IMR-90 (cell line): ENCODE measurements around the gene TESK2. TPM values are rescaled to one million over a fixed set of nuclear protein-coding genes. Genes with fewer than 3 reads are reported as not detected.

ENCODE experiments used
- ATAC-seq: fragments of 200-7000 bp; cut with Tn5 transposase; 2 replicates; pipeline ENCODE4 v1.9.1; 2020; ENCODE audit warnings: low read depth, mild to moderate bottlenecking, moderate library complexity
- BruUV-seq: library from RNA; stranded (reverse); fragments of 400-500 nt; replicated peaks from 2 replicates; lab custom pipeline; 2021; lab: Mats Ljungman, UMichigan
- CTCF ChIA-PET: fragments of 300-600 bp; formaldehyde crosslinking; extraction: SDS; loops from one replicate; lab custom pipeline; 2021; ENCODE audit warnings: antibody characterized with exemption; lab: Yijun Ruan, JAX
- POLR2A ChIA-PET: fragments of 300-600 bp; sonication (Branson Sonifier 250); formaldehyde crosslinking; loops from one replicate; lab custom pipeline; 2022; ENCODE audit warnings: antibody characterized with exemption; ENCODE audit not compliant: unreplicated experiment; lab: Charles Lee
- DNase-seq: peaks from one replicate; pipeline ENCODE4 v3.0.0; 2013
- H2AFZ ChIP-seq: replicated peaks from 2 replicates; pipeline ENCODE3; 2013; ENCODE audit warnings: low read length, mild to moderate bottlenecking; ENCODE audit not compliant: poor library complexity
- H2AK5ac ChIP-seq: 2 replicates; pipeline ENCODE4 v1.6.1; 2013; ENCODE audit warnings: low read depth, low read length, inconsistent platforms
- H2AK9ac ChIP-seq: replicated peaks from 2 replicates; pipeline ENCODE3; 2013; ENCODE audit warnings: mild to moderate bottlenecking, low read depth, low read length, moderate library complexity; ENCODE audit not compliant: poor library complexity
- H2BK120ac ChIP-seq: 2 replicates; pipeline ENCODE4 v1.6.1; 2013; ENCODE audit warnings: low read depth, low read length, inconsistent platforms
- H2BK15ac ChIP-seq: 3 replicates; pipeline ENCODE4 v1.6.1; 2013; ENCODE audit warnings: low read depth, low read length, inconsistent platforms
- H2BK20ac ChIP-seq: 2 replicates; pipeline ENCODE4 v1.6.1; 2013; ENCODE audit warnings: low read depth, mild to moderate bottlenecking, inconsistent platforms, low read length, moderate library complexity
- H2BK5ac ChIP-seq: 2 replicates; pipeline ENCODE4 v1.6.1; 2013; ENCODE audit warnings: mild to moderate bottlenecking, low read depth, low read length, inconsistent platforms; ENCODE audit not compliant: poor library complexity, severe bottlenecking
- H3K14ac ChIP-seq: replicated peaks from 2 replicates; pipeline ENCODE4 v1.6.1; 2013; ENCODE audit warnings: low read depth, low read length, inconsistent platforms
- H3K18ac ChIP-seq: 2 replicates; pipeline ENCODE4 v1.6.1; 2013; ENCODE audit warnings: low read depth, low read length, control low read depth
- H3K23ac ChIP-seq: 2 replicates; pipeline ENCODE4 v1.6.1; 2013; ENCODE audit warnings: low read depth, low read length, inconsistent platforms
- H3K27ac ChIP-seq: 2 replicates; pipeline ENCODE4 v1.5.1; 2013; ENCODE audit warnings: mild to moderate bottlenecking, control low read depth, low read length; ENCODE audit not compliant: insufficient read depth
- H3K27me3 ChIP-seq: 2 replicates; pipeline ENCODE4 v1.6.1; 2013; ENCODE audit warnings: low read length; ENCODE audit not compliant: control insufficient read depth, insufficient read depth
- H3K36me3 ChIP-seq: 2 replicates; pipeline ENCODE4 v1.6.1; 2013; ENCODE audit warnings: low read length, mixed read lengths; ENCODE audit not compliant: control insufficient read depth, insufficient read depth
- H3K4ac ChIP-seq: 2 replicates; pipeline ENCODE4 v1.6.1; 2013; ENCODE audit warnings: low read depth, low read length, inconsistent platforms
- H3K4me1 ChIP-seq: 2 replicates; pipeline ENCODE4 v1.6.1; 2013; ENCODE audit warnings: low read length, mixed read lengths; ENCODE audit not compliant: control insufficient read depth, insufficient read depth
- H3K4me2 ChIP-seq: 2 replicates; pipeline ENCODE4 v1.6.1; 2013; ENCODE audit warnings: low read depth, mild to moderate bottlenecking, control low read depth, low read length, moderate library complexity
- H3K4me3 ChIP-seq: 2 replicates; pipeline ENCODE4 v1.5.1; 2013; ENCODE audit warnings: low read depth, mild to moderate bottlenecking, control low read depth, low read length, moderate library complexity; ENCODE audit not compliant: insufficient read depth
- H3K56ac ChIP-seq: 2 replicates; pipeline ENCODE4 v1.6.1; 2013; ENCODE audit warnings: low read length, inconsistent platforms; ENCODE audit not compliant: insufficient read depth; ENCODE audit errors: extremely low read depth
- H3K79me1 ChIP-seq, 2 experiments: 2 replicates each; pipeline ENCODE4 v1.6.1; 2013; ENCODE audit warnings: low read length in 2 of 2, inconsistent platforms in 1 of 2, low read depth in 1 of 2
- H3K9ac ChIP-seq: 2 replicates; pipeline ENCODE4 v1.6.1; 2013; ENCODE audit warnings: low read depth, low read length, control low read depth
- H3K9me1 ChIP-seq: 2 replicates; pipeline ENCODE4 v1.6.1; 2013; ENCODE audit warnings: low read length, inconsistent platforms; ENCODE audit not compliant: insufficient read depth
- H3K9me3 ChIP-seq: 2 replicates; pipeline ENCODE4 v1.6.1; 2013; ENCODE audit warnings: low read length; ENCODE audit not compliant: control insufficient read depth, insufficient read depth
- H4K20me1 ChIP-seq: 2 replicates; pipeline ENCODE4 v1.6.1; 2013; ENCODE audit warnings: low read length, inconsistent platforms; ENCODE audit not compliant: insufficient read depth
- H4K5ac ChIP-seq: 2 replicates; pipeline ENCODE4 v1.6.1; 2013; ENCODE audit warnings: mild to moderate bottlenecking, low read depth, low read length, control low read depth
- H4K8ac ChIP-seq, 2 experiments: 2 replicates each; pipeline ENCODE4 v1.6.1; 2013; ENCODE audit warnings: low read depth in 2 of 2, low read length in 2 of 2, control low read depth in 1 of 2, inconsistent platforms in 1 of 2
- H4K91ac ChIP-seq: 2 replicates; pipeline ENCODE4 v1.6.1; 2013; ENCODE audit warnings: low read depth, low read length, inconsistent platforms; ENCODE audit not compliant: insufficient read depth
- BHLHE40 ChIP-seq: fragments of 150-350 bp; IDR thresholded peaks from 2 replicates; pipeline ENCODE4 v1.6.1; 2016; ENCODE audit warnings: mild to moderate bottlenecking, low read depth, low read length
- CEBPB ChIP-seq: IDR thresholded peaks from 2 replicates; pipeline ENCODE4 v1.6.1; 2012; ENCODE audit warnings: low read depth, low read length, improper control_type of control experiment
- CHD1 ChIP-seq: IDR thresholded peaks from 2 replicates; pipeline ENCODE4 v1.6.1; 2012; ENCODE audit warnings: low read depth, low read length, improper control_type of control experiment
- FOS ChIP-seq: fragments of 150-350 bp; IDR thresholded peaks from 2 replicates; pipeline ENCODE4 v1.6.1; 2016; ENCODE audit warnings: low read depth, low read length
- MAFK ChIP-seq: IDR thresholded peaks from 2 replicates; pipeline ENCODE4 v1.6.1; 2012; ENCODE audit warnings: low read depth, low read length, improper control_type of control experiment
- MAZ ChIP-seq: IDR thresholded peaks from 2 replicates; pipeline ENCODE4 v1.6.1; 2012; ENCODE audit warnings: low read depth, mild to moderate bottlenecking, low read length, improper control_type of control experiment, moderate library complexity, borderline replicate concordance
- MXI1 ChIP-seq: IDR thresholded peaks from 2 replicates; pipeline ENCODE4 v1.6.1; 2012; ENCODE audit warnings: low read depth, mild to moderate bottlenecking, low read length, moderate library complexity, borderline replicate concordance
- NFE2L2 ChIP-seq: fragments of 150-350 bp; IDR thresholded peaks from 2 replicates; pipeline ENCODE4 v1.6.1; 2016; ENCODE audit warnings: low read depth, mild to moderate bottlenecking, low read length
- POLR2A ChIP-seq: IDR thresholded peaks from 2 replicates; pipeline ENCODE4 v1.6.1; 2012; ENCODE audit warnings: mild to moderate bottlenecking, low read depth, low read length
- RAD21 ChIP-seq: IDR thresholded peaks from 2 replicates; pipeline ENCODE4 v1.6.1; 2012; ENCODE audit warnings: low read length, improper control_type of control experiment
- RCOR1 ChIP-seq: IDR thresholded peaks from 2 replicates; pipeline ENCODE4 v1.6.1; 2012; ENCODE audit warnings: mild to moderate bottlenecking, low read length, improper control_type of control experiment; ENCODE audit not compliant: insufficient replicate concordance
- RFX5 ChIP-seq: IDR thresholded peaks from 2 replicates; pipeline ENCODE4 v1.8.0; 2012; ENCODE audit warnings: low read depth, mild to moderate bottlenecking, low read length, moderate library complexity
- SMC3 ChIP-seq: fragments of 150-350 bp; IDR thresholded peaks from 2 replicates; pipeline ENCODE4 v1.6.1; 2016; ENCODE audit warnings: low read depth, mild to moderate bottlenecking, antibody characterized with exemption, low read length, moderate library complexity
- WGBS, 2 experiments: methylation state at CpG; one replicate each; pipeline versions ENCODE4 v1.1.5 to v1.1.7; 2013; ENCODE audit warnings: missing lambda C conversion rate in 2 of 2; ENCODE audit not compliant: insufficient read length in 1 of 2; ENCODE audit errors: extremely low coverage in 2 of 2; 5-methylcytosine and 5-hydroxymethylcytosine counted together
- dilution Hi-C: fragments of 300-500 bp; cut with HindIII; formaldehyde crosslinking; loops from one replicate; pipeline ENCODE4 v1.14.3; 2018; ENCODE audit warnings: low sequenced_read_pairs; ENCODE audit not compliant: unreplicated experiment
- in situ Hi-C: fragments of 300-500 bp; cut with MboI; formaldehyde crosslinking; loops from 3 replicates; pipeline ENCODE4 v1.14.3; 2019; ENCODE audit warnings: low sequenced_read_pairs, inconsistent platforms, mixed read lengths
- intact Hi-C: fragments of 100-400 bp; cut with micrococcal nuclease; formaldehyde crosslinking; loops from 2 replicates; pipeline ENCODE4 v1.10.0; 2022
- polyA plus RNA-seq, 3 experiments: library from polyadenylated mRNA; depleted of rRNA; stranded (reverse); fragments of >200 nt; gene quantifications; 2 replicates each; pipeline ENCODE4 v1.2.3, GENCODE V29; 2012; ENCODE audit warnings: low replicate concordance in 1 of 3
- total RNA-seq: library from RNA; depleted of rRNA; stranded (reverse); fragments of >200 nt; gene quantifications from 2 replicates; pipeline ENCODE4 v1.2.3, GENCODE V29; 2012
- TF ChIP-seq, protein P1 (sequence below): fragments of 150-350 bp; IDR thresholded peaks from 2 replicates; pipeline ENCODE4 v1.6.1; 2017; ENCODE audit warnings: mild to moderate bottlenecking, antibody characterized with exemption, low read length, low read depth
- TF ChIP-seq, protein P2 (sequence below): conservative IDR thresholded peaks from 2 replicates; pipeline ENCODE4 v1.5.1; 2012; ENCODE audit warnings: mild to moderate bottlenecking, low read depth, low read length, improper control_type of control experiment
- TF ChIP-seq, protein P3 (sequence below): fragments of 150-350 bp; IDR thresholded peaks from 2 replicates; pipeline ENCODE4 v1.6.1; 2016; ENCODE audit warnings: low read depth, mild to moderate bottlenecking, low read length, moderate library complexity, borderline replicate concordance

The TESK2 gene
- total and polyA plus RNA-seq, 2 of the 4 experiments (the other 2 are of a cell fraction): 0.90 to 1.3 TPM

DNA sequence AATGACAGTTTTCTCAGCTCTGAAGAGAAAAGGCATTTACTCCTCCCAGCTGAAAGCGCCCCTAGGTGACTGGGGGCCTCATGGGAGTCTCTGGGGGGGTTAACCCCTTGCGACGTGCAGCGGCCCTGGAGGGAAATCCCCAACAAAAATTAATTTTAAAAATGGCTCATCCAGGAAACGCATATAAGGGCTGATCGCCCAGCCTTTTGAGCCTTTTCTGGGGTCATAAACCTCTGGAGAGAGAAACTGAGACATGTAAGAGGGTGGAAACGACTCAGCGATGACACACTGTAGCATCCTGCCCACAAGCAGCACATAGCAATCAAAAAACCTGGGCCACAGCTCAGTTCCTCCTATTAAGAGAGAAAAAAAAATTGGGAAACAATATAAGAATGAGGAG, 184.6 kb downstream of the TESK2 start:
- H3K14ac ChIP-seq: no peak overlapping the region
- in situ Hi-C loops: loop anchor here (10.0 kb wide), 1 partner anchor 472 kb away; no protein-coding TSS in a partner anchor
- no peaks in the 10 kb centered on the region for H3K27me3 ChIP-seq

More for the DNA sequence above, 184.6 kb downstream of the TESK2 start:
- Histone ChIP-seq H3K9me3 (no peaks in the 10 kb centered on the region), H2AK9ac (no peak overlapping the region), H3K79me1 (peaks cover 0 to 11% of the 10 kb centered on the region in 2 experiments; a peak in 2 of 4 replicates), H3K4me2 (no peak overlapping the region), H4K8ac (no peak overlapping the region; a peak in 1 of 4 replicates), H4K20me1 (no peaks in the 10 kb centered on the region), H3K56ac (no peak overlapping the region), H4K91ac (no peak overlapping the region), H2BK15ac (no peak overlapping the region), H3K4ac (no peak overlapping the region), H3K27ac (no peak overlapping the region), H3K9me1 (no peaks in the 10 kb centered on the region), H3K4me3 (no peak overlapping the region), H2AK5ac (no peak overlapping the region), H3K36me3 (no peaks in the 10 kb centered on the region), H3K4me1 (peaks cover 4% of the 10 kb centered on the region; the same call in 1 of the 2 replicates), H2BK20ac (no peak overlapping the region), H3K23ac (no peak overlapping the region), H2AFZ (peak overlapping the region; percentile 47), H2BK120ac (no peak overlapping the region), H4K5ac (no peak overlapping the region), H3K9ac (no peak overlapping the region), H3K18ac (no peak overlapping the region), H2BK5ac (no peak overlapping the region)
- no CpG with 5 or more reads among the region's 8 CpGs for whole genome bisulfite sequencing, 2 experiments
- TF ChIP-seq SMC3: no peak
- no peak for TF ChIP-seq MXI1
- TF ChIP-seq RAD21: no peak
- no peak for TF ChIP-seq RFX5
- TF ChIP-seq RCOR1: no peak
- no peak for TF ChIP-seq POLR2A
- TF ChIP-seq, protein P1, sequence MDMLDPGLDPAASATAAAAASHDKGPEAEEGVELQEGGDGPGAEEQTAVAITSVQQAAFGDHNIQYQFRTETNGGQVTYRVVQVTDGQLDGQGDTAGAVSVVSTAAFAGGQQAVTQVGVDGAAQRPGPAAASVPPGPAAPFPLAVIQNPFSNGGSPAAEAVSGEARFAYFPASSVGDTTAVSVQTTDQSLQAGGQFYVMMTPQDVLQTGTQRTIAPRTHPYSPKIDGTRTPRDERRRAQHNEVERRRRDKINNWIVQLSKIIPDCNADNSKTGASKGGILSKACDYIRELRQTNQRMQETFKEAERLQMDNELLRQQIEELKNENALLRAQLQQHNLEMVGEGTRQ: no peak
- no peak for TF ChIP-seq CHD1
- no peak for TF ChIP-seq CEBPB
- no peak for TF ChIP-seq MAFK
- TF ChIP-seq, protein P2, sequence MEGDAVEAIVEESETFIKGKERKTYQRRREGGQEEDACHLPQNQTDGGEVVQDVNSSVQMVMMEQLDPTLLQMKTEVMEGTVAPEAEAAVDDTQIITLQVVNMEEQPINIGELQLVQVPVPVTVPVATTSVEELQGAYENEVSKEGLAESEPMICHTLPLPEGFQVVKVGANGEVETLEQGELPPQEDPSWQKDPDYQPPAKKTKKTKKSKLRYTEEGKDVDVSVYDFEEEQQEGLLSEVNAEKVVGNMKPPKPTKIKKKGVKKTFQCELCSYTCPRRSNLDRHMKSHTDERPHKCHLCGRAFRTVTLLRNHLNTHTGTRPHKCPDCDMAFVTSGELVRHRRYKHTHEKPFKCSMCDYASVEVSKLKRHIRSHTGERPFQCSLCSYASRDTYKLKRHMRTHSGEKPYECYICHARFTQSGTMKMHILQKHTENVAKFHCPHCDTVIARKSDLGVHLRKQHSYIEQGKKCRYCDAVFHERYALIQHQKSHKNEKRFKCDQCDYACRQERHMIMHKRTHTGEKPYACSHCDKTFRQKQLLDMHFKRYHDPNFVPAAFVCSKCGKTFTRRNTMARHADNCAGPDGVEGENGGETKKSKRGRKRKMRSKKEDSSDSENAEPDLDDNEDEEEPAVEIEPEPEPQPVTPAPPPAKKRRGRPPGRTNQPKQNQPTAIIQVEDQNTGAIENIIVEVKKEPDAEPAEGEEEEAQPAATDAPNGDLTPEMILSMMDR: no peak
- no peak for TF ChIP-seq BHLHE40
- no peak for TF ChIP-seq NFE2L2
- no peak for TF ChIP-seq FOS
- TF ChIP-seq MAZ: no peak
- TF ChIP-seq, protein P3, sequence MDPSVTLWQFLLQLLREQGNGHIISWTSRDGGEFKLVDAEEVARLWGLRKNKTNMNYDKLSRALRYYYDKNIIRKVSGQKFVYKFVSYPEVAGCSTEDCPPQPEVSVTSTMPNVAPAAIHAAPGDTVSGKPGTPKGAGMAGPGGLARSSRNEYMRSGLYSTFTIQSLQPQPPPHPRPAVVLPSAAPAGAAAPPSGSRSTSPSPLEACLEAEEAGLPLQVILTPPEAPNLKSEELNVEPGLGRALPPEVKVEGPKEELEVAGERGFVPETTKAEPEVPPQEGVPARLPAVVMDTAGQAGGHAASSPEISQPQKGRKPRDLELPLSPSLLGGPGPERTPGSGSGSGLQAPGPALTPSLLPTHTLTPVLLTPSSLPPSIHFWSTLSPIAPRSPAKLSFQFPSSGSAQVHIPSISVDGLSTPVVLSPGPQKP: no peak
- ChIA-PET CTCF (no interaction called here), POLR2A (no interaction called here)
- BruUV-seq: no TSS peak
- dilution Hi-C loops (no loop called here), intact Hi-C loops (loop anchor here (10.0 kb wide), 1 partner anchor 502 kb away; the partner anchor contains the start of genes BTBD19, DYNLT4 and PLK3)
- DNase-seq: peak; percentile 60
- ATAC-seq: no peak
